Hematopoietic multipotent progenitor cell treated with erythropoietin and hydrocortisone succinate and interleukin-3 and kit ligand, for 6 days (in vitro differentiated cells): ENCODE results near the gene PRR33.
A peak's percentile ranks its signal among the peaks of the same experiment; 100 is the strongest.

Experiments used
- DNase-seq: peaks from one replicate; pipeline ENCODE4 v3.0.0-alpha.2; 2015

Gene PRR33

DNA sequence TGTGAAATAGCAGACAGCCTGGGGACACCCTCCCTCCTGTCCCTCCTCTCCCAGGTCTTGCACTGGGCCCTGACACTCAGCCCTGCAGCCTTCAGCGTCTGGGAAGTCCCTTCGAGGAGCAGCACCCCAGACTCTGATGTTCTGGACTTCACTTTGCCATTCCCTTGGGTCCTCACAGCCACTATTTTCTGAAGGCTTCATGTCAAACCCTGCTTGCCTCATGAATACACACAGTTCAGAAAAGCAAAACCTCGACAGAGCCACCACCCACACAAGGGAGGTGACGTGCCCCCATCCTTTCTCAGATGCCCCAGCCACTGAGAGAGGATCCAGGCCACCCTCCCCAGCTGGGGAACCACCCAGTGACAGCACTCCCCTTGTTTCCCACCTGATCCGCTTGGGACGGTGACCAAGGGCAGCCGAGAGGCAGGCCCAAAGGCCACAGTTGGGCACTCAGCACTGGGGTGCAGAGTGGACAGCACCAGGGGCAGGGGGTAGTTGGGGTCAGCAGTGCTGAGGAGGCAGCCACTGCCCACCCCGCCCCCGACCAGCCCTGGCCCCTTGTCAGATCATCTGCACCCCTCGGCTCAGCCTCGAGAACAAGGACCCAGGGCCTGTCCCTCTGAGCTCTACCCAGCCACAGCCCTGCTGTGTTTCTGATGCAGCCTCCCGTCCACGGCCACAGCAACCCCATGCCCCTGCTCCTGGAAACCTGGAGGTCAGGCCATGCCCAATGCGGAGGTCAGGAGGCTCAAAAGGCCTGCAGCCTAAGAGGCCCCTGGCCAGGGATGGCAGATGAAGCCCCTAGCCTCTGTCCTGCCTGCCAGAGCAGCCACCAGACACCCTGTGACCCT lies 24.7 kb upstream of the PRR33 start:
- no peak for DNase-seq

DNA sequence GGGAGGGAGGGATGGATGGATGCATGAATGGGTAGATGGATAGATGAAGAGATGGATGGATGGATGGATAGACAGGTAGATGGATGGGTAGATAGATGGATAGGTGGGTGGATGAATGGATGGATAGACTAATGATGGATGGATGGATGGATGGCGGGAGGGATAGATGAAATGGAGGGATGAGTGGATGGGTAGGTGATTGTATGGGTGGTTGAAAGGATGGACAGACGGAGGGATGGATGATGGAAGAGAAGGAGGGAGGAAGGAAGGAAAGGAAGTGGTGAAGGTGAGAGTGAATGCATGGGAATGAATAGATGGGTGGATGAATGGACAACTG lies 24.1 kb upstream of the PRR33 start:
- DNase-seq: no peak

DNA sequence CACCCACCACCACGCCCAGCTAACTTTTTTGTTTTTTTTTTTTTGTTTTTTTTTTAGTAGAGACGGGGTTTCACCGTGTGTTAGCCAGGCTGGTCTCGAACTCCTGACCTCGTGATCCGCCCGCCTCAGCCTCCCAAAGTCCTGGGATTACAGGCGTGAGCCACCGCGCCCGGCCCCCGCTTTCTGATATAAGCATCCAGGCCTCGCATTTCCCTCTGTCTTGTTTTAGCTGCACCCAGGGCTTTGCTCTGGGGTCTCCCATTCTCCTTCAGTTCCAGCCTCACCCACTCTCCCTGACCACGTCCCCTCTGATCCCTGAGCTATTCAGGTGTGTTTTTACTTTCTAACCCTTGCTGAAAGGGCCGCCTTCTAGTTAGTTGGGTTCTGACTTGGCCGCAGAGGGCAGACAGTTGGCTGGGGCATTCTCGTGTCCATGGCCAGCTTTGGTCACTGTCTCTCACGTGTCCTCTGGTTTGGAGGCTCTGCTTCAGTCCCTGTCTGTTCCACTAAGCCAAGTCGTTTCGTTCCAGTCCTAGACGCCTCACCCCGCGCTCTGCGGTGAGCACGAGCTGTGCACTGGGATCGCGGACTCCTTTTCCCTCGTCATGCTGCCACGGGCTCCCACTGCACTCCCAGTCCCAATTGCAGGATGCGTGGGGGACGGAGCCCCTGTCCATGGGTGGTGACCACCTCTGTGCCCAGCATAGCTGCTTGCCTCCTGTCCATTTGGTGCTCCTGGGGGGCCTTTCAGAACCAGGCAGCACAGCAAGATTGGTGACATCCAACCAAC lies 21.8 kb upstream of the PRR33 start:
- no peak for DNase-seq

GRCh38 chr11:1912289-1912878 lies 20.7 kb upstream of the PRR33 start:
- DNase-seq: peak; percentile 36

DNA sequence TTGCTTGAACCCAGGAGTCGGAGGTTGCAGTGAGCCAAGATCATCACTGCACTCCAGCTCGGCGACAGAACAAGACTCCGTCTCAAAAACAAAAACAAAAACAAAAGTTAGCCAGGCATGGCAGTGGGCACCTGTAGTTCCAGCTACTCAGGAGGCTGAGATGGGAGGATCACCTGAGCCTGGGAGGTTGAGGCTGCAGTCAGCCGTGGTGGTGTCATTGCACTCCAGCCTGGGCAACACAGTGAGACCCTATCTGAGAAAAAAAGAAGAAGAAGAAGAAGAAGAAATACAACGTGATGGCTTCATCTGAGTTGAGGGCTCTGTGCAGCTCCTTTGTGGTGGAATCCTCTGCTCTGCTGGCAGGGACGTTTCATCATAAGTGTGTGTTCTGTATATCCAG lies 17.8 kb upstream of the PRR33 start:
- no peak for DNase-seq

DNA sequence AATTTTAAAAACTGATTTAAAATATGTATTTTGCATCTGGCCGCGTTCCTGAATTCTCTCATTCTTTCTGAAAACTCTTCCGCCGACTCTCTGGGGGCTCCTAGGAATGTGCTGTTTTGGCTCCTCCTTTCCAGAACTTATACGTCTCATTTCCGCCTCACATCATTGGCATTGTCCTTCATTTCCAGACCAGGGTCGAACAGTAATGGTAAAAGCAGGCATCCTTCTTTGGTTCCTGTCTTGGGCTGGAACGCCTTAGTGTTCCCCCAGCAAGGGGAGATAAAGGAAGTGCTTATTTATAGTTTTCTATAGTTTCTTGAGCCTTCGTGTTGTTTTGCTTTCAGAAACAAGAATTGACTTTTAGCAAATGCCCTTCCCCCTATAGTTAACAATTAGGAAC lies 16.9 kb upstream of the PRR33 start:
- no peak for DNase-seq

- DNase-seq: no peak
Measured at GRCh38 chr11:1906611-1907423, 15.1 kb upstream of the PRR33 start.

- DNase-seq: no peak
Measured at GRCh38 chr11:1906181-1906580, 14.5 kb upstream of the PRR33 start.

DNA sequence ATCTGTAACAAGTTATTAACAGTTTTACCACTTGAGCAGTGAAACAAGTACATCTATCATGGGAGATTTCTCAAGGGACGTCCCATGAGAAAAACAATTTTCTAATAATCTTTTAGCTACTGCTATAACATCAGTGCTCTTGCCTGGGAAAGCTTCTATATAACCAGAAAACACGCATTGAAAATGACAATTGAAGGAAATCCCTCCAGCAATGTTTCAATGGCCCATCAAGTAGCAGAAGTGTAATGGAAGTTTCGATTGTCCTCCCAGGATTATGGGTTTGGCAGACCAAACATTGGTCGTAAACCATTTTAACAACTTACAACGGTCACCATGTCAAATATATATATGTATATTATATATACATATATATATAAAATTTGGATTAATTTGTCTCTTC lies 8.0 kb upstream of the PRR33 start:
- no peak for DNase-seq

DNA sequence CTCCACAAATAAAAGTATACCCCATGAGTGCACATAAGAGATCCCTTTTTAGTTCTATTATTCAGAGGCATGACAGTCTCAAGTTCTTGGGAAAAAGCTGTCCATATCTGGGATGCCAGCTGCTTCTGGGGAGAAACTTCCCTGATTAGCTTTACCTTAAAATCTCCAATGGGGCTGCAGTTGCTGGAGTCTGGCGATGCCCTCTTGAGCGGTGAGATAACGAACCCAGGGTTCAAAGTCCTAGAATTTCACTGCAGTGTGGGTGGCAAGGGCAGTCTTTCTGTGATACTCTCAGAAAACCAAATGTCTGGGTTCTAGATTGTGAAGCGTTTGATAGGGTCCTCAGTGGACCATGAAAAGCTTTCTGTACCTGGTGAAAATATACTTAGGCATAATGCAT lies 7.4 kb upstream of the PRR33 start:
- peak; percentile 49 for DNase-seq

DNA sequence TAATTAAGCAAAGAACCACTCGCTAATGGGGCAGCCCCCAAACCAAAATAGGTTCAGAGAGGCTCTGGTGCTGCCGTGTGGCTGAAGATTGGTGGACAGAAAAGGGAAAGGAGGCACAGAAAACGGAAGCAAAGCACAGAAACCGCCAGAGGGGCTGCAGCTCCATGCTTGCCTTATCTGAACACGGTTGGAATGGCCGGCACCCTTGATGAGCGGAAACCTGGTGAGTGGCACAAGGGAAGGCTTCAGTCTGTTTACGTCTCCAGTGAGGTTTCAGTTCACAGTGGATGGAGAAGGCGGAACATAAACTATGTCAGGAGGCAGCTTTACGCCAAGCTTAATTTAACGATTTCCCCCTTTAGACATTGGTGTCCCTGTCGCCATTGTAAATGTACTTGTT lies 5.2 kb upstream of the PRR33 start:
- peak; percentile 65 for DNase-seq

DNA sequence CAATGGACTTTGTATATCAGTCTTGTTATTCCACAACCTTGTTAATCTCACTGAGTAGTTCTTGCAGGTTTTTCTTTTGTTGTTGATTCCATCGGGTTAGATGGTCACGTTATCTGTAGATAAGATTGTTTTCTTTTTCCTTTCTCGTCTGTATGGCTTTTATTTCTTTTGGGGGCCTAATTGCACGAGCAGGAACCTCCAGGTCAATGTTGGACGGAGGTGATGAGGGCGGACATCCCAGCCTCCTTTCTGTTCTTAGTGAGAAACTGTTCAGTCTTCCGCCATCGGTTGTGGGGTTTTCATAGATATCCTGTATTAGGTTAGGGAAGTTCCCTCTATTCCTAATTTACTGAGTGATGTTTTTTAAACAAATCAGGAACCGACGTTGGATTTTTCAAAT lies 4.8 kb upstream of the PRR33 start:
- no peak for DNase-seq

GRCh38 chr11:1894759-1895158 lies 3.1 kb upstream of the PRR33 start:
- DNase-seq: no peak

- no peak for DNase-seq
Measured at GRCh38 chr11:1893581-1894359, 2.1 kb upstream of the PRR33 start.

- no peak for DNase-seq
Measured at GRCh38 chr11:1892558-1892957, 863 bp upstream of the PRR33 start.

DNA sequence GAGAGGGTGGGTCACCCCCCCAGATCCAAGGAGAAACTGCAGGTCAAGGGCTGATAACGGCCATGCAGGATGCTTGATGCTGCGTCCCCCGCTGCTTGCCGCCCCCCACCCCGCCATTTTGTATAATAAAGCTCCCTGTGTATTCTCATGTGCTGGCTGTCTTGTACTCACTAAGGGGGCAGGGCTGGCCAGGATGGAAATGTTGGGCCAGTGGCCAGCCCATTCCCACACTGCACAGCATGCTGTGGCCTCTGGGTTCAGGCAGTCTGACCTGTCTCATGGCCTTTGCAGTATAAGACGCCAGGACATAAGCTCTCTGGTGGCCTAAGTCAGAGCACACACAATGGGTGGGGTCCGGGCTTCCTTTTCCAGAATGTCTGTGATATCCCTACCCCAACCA lies 421 bp upstream of the PRR33 start:
- no peak for DNase-seq

GRCh38 chr11:1890856-1891830 lies 552 bp downstream of the PRR33 start:
- no peak for DNase-seq

DNA sequence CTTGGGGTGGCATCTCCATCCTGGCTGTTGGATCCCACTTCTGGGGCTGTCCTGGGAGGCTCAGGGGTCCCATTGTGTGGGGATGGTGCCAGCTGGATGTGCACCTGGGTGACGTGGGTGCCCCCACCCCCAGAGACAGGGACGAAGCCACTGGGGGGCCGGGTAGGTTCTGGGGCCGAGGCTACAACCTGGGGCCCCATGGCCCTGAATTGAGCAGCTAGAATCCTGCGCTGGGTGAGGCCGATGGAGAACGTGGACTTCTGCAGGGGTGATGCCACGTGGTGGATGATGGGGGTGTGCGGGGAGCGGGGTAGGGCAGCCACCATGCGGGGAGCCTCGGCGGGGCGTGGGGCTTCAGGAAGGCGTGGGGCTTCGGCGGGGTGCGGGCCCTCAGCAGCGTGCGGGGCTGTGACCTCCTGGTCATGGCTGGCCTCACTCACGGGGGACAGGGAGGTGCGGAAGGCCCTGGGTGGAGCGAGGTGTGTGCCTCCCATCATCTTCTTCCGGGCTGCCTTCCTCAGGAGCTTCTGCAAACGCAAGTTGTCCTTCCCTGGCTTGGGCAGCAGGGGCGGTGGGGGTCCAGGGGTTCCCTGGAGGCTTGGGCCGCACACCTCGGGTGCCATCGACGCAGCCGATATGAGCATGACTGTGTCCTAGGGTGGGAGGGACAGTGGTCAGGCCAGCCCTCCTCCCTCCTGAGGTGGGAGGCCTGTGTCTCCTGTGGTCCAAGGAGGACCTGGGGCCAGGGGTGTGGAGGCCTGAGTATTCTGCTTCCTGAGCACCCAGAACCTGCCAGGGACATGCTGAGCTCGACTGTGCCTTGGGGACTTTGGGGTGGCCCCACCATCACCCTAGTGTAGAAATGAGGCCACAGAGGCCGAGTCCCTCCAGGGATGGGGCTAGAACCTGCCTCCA lies 1.5 kb downstream of the PRR33 start:
- peak; percentile 41 for DNase-seq

DNA sequence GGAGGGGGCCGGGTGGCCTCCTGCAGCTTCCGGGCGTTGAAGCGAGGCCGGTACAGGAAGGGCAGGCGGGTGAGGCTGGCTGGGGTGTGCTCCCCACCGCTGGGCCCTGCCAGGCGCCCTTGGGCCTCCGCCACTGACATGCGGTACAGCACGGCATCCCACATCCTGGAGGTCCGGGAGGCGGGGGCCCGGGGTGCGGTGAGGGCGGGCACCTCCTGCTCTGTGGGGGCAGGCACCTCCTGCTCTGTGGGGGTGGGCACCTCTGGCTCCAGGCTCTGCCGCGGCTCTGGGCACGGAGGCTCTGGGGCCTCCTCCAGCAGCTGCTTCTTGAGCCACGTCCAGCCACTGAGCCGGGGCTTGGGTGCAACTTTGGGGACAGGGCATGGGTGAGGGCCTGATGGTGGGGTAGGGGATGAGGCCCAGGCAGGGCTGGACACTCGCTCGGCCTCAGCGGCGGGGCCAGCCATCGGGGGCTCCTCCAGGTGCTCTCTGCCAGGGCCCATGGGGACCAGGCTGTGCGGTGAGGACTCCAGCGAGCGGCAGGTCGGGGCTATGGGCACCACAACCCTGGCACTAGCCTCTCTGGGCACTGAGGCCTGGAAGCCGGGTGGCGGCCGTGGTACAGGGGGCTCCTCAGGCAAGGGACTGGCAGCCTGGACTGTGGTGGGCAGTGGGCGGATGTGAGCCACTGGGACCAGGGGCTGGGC lies 2.3 kb downstream of the PRR33 start:
- DNase-seq: peak; percentile 64
